Measurements from ENCODE around the gene ABCB8. TPM values are rescaled to one million over a fixed set of nuclear protein-coding genes. Genes with fewer than 3 reads are reported as not detected.

The ABCB8 gene
- total and polyA plus RNA-seq, 4 donors, result 12.4 to 30.2 (median 22.5) TPM

GRCh38 chr7:151008511-151009323 lies 19.5 kb upstream of the ABCB8 start:
- Histone ChIP-seq H3K9ac (ENCODE audit: low read depth in 1 of 2, low read length in 2 of 2) (no peak overlapping the region), H3K4me1 (ENCODE audit: control insufficient read depth in 4 of 4, insufficient read depth in 4 of 4, low read length in 3 of 4) (peaks cover 2 to 29% (median 8%) of the 10 kb centered on the region in 4 donors), H3K4me3 (ENCODE audit: low read depth in 1 of 3, low read length in 3 of 3) (peak overlapping the region in 1 of 3 donors; percentile 8), H3K27me3 (ENCODE audit: control insufficient read depth in 4 of 4, insufficient read depth in 4 of 4, low read length in 3 of 4) (peaks cover 0 to 4% (median 0%) of the 10 kb centered on the region in 4 donors), H3K27ac (ENCODE audit: low read depth in 1 of 2, low read length in 2 of 2) (peak overlapping the region; percentile 14 to 66), H3K9me3 (ENCODE audit: control insufficient read depth in 4 of 4, low read length in 3 of 4) (no peaks in the 10 kb centered on the region), H3K36me3 (ENCODE audit: control insufficient read depth in 4 of 4, insufficient read depth in 3 of 4, low read depth in 1 of 4, low read length in 3 of 4) (no peaks in the 10 kb centered on the region)
- 47% methylated on average over 40 of the region's 40 CpGs for WGBS
- TF ChIP-seq ZBTB33 (IDR thresholded peaks at IDR 0.05), result no peak
- TF ChIP-seq RAD21 (IDR thresholded peaks at IDR 0.05), result peak; percentile 27 to 69
- no peak for TF ChIP-seq FOXA1 (IDR thresholded peaks at IDR 0.05)
- TF ChIP-seq RXRA (IDR thresholded peaks at IDR 0.05), result no peak
- TF ChIP-seq ATF3 (IDR thresholded peaks at IDR 0.05), result no peak
- TF ChIP-seq CTCF (IDR thresholded peaks at IDR 0.05; ENCODE audit: low read depth, low read length, missing input control), result peak; percentile 48
- no peak for TF ChIP-seq REST (IDR thresholded peaks at IDR 0.05)
- no peak for TF ChIP-seq HNF4A (conservative IDR thresholded peaks at IDR 0.05)
- TF ChIP-seq YY1 (IDR thresholded peaks at IDR 0.05), result no peak
- TF ChIP-seq TAF1 (conservative IDR thresholded peaks at IDR 0.05), result no peak
- peak; percentile 84 for DNase-seq (ENCODE audit: low spot score)

GRCh38 chr7:151009327-151010036 lies 18.8 kb upstream of the ABCB8 start:
- Histone ChIP-seq H3K36me3 (ENCODE audit: control insufficient read depth in 4 of 4, insufficient read depth in 3 of 4, low read depth in 1 of 4, low read length in 3 of 4) (no peaks in the 10 kb centered on the region), H3K27ac (ENCODE audit: low read depth in 1 of 2, low read length in 2 of 2) (no peak overlapping the region), H3K4me1 (ENCODE audit: control insufficient read depth in 4 of 4, insufficient read depth in 4 of 4, low read length in 3 of 4) (peaks cover 2 to 32% (median 10%) of the 10 kb centered on the region in 4 donors), H3K27me3 (ENCODE audit: control insufficient read depth in 4 of 4, insufficient read depth in 4 of 4, low read length in 3 of 4) (peaks cover 0 to 4% (median 0%) of the 10 kb centered on the region in 4 donors), H3K9me3 (ENCODE audit: control insufficient read depth in 4 of 4, low read length in 3 of 4) (no peaks in the 10 kb centered on the region), H3K9ac (ENCODE audit: low read depth in 1 of 2, low read length in 2 of 2) (no peak overlapping the region), H3K4me3 (ENCODE audit: low read depth in 1 of 3, low read length in 3 of 3) (no peak overlapping the region)
- 71% methylated on average over 22 of the region's 22 CpGs for WGBS
- no peak for TF ChIP-seq FOXA2 (IDR thresholded peaks at IDR 0.05)
- TF ChIP-seq RAD21 (IDR thresholded peaks at IDR 0.05), result no peak
- no peak for TF ChIP-seq NR2F2 (IDR thresholded peaks at IDR 0.05)
- TF ChIP-seq EGR1 (IDR thresholded peaks at IDR 0.05; ENCODE audit: low read depth in 2 of 2), result no peak
- no peak for TF ChIP-seq REST (IDR thresholded peaks at IDR 0.05)
- no peak for TF ChIP-seq TAF1 (conservative IDR thresholded peaks at IDR 0.05)
- no peak for TF ChIP-seq YY1 (IDR thresholded peaks at IDR 0.05)
- TF ChIP-seq ZBTB33 (IDR thresholded peaks at IDR 0.05), result no peak
- no peak for TF ChIP-seq MAX (IDR thresholded peaks at IDR 0.05)
- no peak for DNase-seq (ENCODE audit: low spot score)

All from liver (tissue), 9 donors.